K562 (cell line): ENCODE data around the gene NUFIP2. TPM values are rescaled to one million over a fixed set of nuclear protein-coding genes. Genes with fewer than 3 reads are reported as not detected.
A peak's percentile ranks its signal among the peaks of the same experiment; 100 is the strongest.

Experiments
- ATAC-seq: fragments of 200-7000 bp; cut with Tn5 transposase; 3 replicates; pipeline ENCODE4 v1.9.1; 2020; ENCODE audit warnings: moderate library complexity
- BruUV-seq: library from RNA; stranded (reverse); fragments of 400-500 nt; replicated peaks from 2 replicates; lab custom pipeline; 2021; lab: Mats Ljungman, UMichigan
- CTCF ChIA-PET: fragments of 300-600 bp; formaldehyde crosslinking; extraction: SDS; loops from one replicate; lab custom pipeline; 2021; ENCODE audit warnings: low intra/inter-chr PET ratio; lab: Yijun Ruan, JAX
- POLR2A ChIA-PET: fragments of 300-600, 350-650 bp; sonication (Branson Sonifier 250); formaldehyde crosslinking; extraction: SDS; loops from one replicate; lab custom pipeline; 2021; ENCODE audit warnings: antibody characterized with exemption, inconsistent platforms; lab: Yijun Ruan, JAX
- DNase-seq, 4 experiments: peaks; one replicate each; pipeline versions ENCODE4 v3.0.0 to v3.0.0-alpha.2; 2011 to 2018; ENCODE audit warnings: low spot score in 3 of 4, mixed read lengths in 3 of 4; ENCODE audit errors: extremely low read depth in 1 of 4
- FAIRE-seq: peaks from 2 replicates; lab custom pipeline; 2011; peaks lifted over from hg19 to GRCh38; lab: Jason Lieb, UNC
- H2AFZ ChIP-seq: 2 replicates; pipeline ENCODE4 v1.6.0; 2011; ENCODE audit warnings: low read depth, low read length, control low read depth, inconsistent platforms
- H3K27ac ChIP-seq: fragments of 200-600 bp; 3 replicates; pipeline ENCODE4 v1.8.0; 2011; ENCODE audit warnings: low read depth, mild to moderate bottlenecking, control low read depth, inconsistent platforms, low read length, moderate library complexity, mixed read lengths; ENCODE audit errors: extremely low read depth
- H3K27me3 ChIP-seq, 2 experiments: fragments of 300-600 bp in 1 of 2; 2 replicates in 1 of 2; 3 replicates in 1 of 2; pipeline versions ENCODE4 v1.6.0 to v1.8.0; 2011; ENCODE audit warnings: inconsistent platforms in 2 of 2, low read length in 2 of 2, mild to moderate bottlenecking in 1 of 2, mixed read lengths in 1 of 2, moderate library complexity in 1 of 2; ENCODE audit not compliant: control insufficient read depth in 2 of 2, insufficient read depth in 2 of 2
- H3K36me3 ChIP-seq: fragments of 300-600 bp; 3 replicates; pipeline ENCODE4 v1.8.0; 2011; ENCODE audit warnings: mild to moderate bottlenecking, low read length, inconsistent platforms; ENCODE audit not compliant: control insufficient read depth, insufficient read depth
- H3K4me1 ChIP-seq, 2 experiments: fragments of 200-600 bp in 1 of 2; replicated peaks in 1 of 2; 2 replicates in 1 of 2; 3 replicates in 1 of 2; pipeline versions ENCODE4 v1.5.1 to v1.8.0; 2011; ENCODE audit warnings: inconsistent platforms in 2 of 2, low read length in 2 of 2, mild to moderate bottlenecking in 1 of 2, mixed read lengths in 1 of 2, moderate library complexity in 1 of 2; ENCODE audit not compliant: control insufficient read depth in 2 of 2, insufficient read depth in 2 of 2
- H3K4me2 ChIP-seq: 2 replicates; pipeline ENCODE4 v1.6.1; 2011; ENCODE audit warnings: low read length, control low read depth, inconsistent platforms, mixed read lengths; ENCODE audit not compliant: insufficient read depth
- H3K4me3 ChIP-seq: fragments of 200-600 bp; sonication (generic), shearing (Covaris generic); 2 replicates; pipeline ENCODE4 v1.5.1; 2016; ENCODE audit warnings: control low read depth, inconsistent platforms
- H3K79me2 ChIP-seq: fragments of 200-600 bp; 3 replicates; pipeline ENCODE4 v1.8.0; 2011; ENCODE audit warnings: low read length, inconsistent platforms; ENCODE audit not compliant: control insufficient read depth, insufficient read depth
- H3K9ac ChIP-seq, 2 experiments: 2 replicates each; pipeline versions ENCODE4 v1.6.0 to v1.6.1; 2011; ENCODE audit warnings: low read depth in 2 of 2, low read length in 2 of 2, control low read depth in 1 of 2, inconsistent platforms in 1 of 2, mild to moderate bottlenecking in 1 of 2, mixed read lengths in 1 of 2; ENCODE audit not compliant: insufficient read depth in 1 of 2
- H3K9me1 ChIP-seq: one replicate; pipeline ENCODE4 v1.6.0; 2011; ENCODE audit warnings: inconsistent platforms, mild to moderate bottlenecking, low read length, moderate library complexity; ENCODE audit not compliant: control insufficient read depth, insufficient read depth
- H3K9me3 ChIP-seq: replicated peaks from 2 replicates; pipeline ENCODE4 v1.5.1; 2011; ENCODE audit warnings: low read depth, low read length, inconsistent platforms; ENCODE audit not compliant: control insufficient read depth, insufficient read depth
- H4K20me1 ChIP-seq: replicated peaks from 2 replicates; pipeline ENCODE4 v1.6.1; 2011; ENCODE audit warnings: low read length, inconsistent platforms, mixed read lengths; ENCODE audit not compliant: control insufficient read depth, insufficient read depth
- HLTF ChIP-seq: fragments of 450-650 bp; IDR thresholded peaks from 2 replicates; pipeline ENCODE4 v1.6.1; 2016
- RAD21 ChIP-seq, 2 experiments: fragments of 250-450 bp in 1 of 2; fragments of 450-650 bp in 1 of 2; sonication (Bioruptor Pico) in 1 of 2; formaldehyde crosslinking in 1 of 2; IDR thresholded peaks in 1 of 2; conservative IDR thresholded peaks in 1 of 2; 2 replicates each; pipeline versions ENCODE4 v1.4.0 to v1.8.0; 2020 to 2022; ENCODE audit warnings: mild to moderate bottlenecking in 2 of 2, moderate library complexity in 1 of 2
- SMC3 ChIP-seq: conservative IDR thresholded peaks from 2 replicates; pipeline ENCODE4 v1.6.1; 2011; ENCODE audit warnings: low read depth, low read length, improper control_type of control experiment; ENCODE audit not compliant: insufficient read depth
- WGBS: fragments of 100-300 bp; shearing (Covaris generic); methylation state at CpG from one replicate; pipeline ENCODE4 v1.1.6; 2016; ENCODE audit warnings: low coverage, mixed read lengths; ENCODE audit not compliant: insufficient coverage; ENCODE audit errors: missing lambda C conversion rate; 5-methylcytosine and 5-hydroxymethylcytosine counted together
- in situ Hi-C: fragments of 300-500 bp; cut with MboI; formaldehyde crosslinking; loops from 4 replicates; pipeline ENCODE4 v1.15.0; 2018; ENCODE audit warnings: inconsistent platforms, mixed read lengths
- intact Hi-C: fragments of 100-400 bp; cut with micrococcal nuclease; formaldehyde crosslinking; loops from 2 replicates; pipeline ENCODE4 v1.14.2; 2022
- polyA plus RNA-seq, 8 experiments: library from polyadenylated mRNA; depleted of rRNA in 4 of 8; stranded (reverse) in 5 of 8; unstranded in 3 of 8; fragments of >200 nt; fragmentation: Nextera tagmentation in 2 of 8; fragmentation: Illumina TruSeq in 1 of 8; extraction: Ambion mirVana in 2 of 8; extraction: Trizol in 1 of 8; gene quantifications; 2 replicates each; pipeline versions ENCODE4 v1.2.1 to v1.2.3, GENCODE V29; 2011 to 2014; ENCODE audit warnings: inconsistent platforms in 1 of 8, missing spikeins in 1 of 8
- total RNA-seq, 7 experiments: library from RNA; depleted of rRNA in 6 of 7; stranded (reverse); fragments of >200 nt in 6 of 7; fragmentation: Illumina TruSeq in 2 of 7; extraction: Trizol in 2 of 7; gene quantifications; 2 replicates each; pipeline versions ENCODE4 v1.2.1 to v1.2.3, GENCODE V29; 2011 to 2021; ENCODE audit warnings: low replicate concordance in 1 of 7
- TF ChIP-seq, protein P1 (sequence below), 3 experiments: IDR thresholded peaks in 2 of 3; conservative IDR thresholded peaks in 1 of 3; 2 replicates each; pipeline ENCODE4 v1.5.1; 2011 to 2012; ENCODE audit warnings: low read length in 3 of 3, mild to moderate bottlenecking in 3 of 3, control low read depth in 2 of 3, improper control_type of control experiment in 1 of 3, inconsistent platforms in 1 of 3, low read depth in 1 of 3, mixed read lengths in 1 of 3, moderate library complexity in 1 of 3; ENCODE audit not compliant: insufficient read depth in 2 of 3
- TF ChIP-seq, protein P2 (sequence below): IDR thresholded peaks from 2 replicates; pipeline ENCODE4 v1.6.1; 2014; ENCODE audit warnings: antibody characterized with exemption
- TF ChIP-seq, protein P3 (sequence below): IDR thresholded peaks from 2 replicates; pipeline ENCODE4 v1.6.1; 2011; ENCODE audit warnings: borderline replicate concordance, low read depth, mild to moderate bottlenecking, moderate library complexity, low read length; ENCODE audit not compliant: insufficient read depth, poor library complexity, severe bottlenecking

NUFIP2 gene
- total and polyA plus RNA-seq, 9 of the 15 experiments (the other 6 are each of a cell fraction or from before 2014, with no cell fraction given): 4.9 to 40.7 (median 18.5) TPM

DNA sequence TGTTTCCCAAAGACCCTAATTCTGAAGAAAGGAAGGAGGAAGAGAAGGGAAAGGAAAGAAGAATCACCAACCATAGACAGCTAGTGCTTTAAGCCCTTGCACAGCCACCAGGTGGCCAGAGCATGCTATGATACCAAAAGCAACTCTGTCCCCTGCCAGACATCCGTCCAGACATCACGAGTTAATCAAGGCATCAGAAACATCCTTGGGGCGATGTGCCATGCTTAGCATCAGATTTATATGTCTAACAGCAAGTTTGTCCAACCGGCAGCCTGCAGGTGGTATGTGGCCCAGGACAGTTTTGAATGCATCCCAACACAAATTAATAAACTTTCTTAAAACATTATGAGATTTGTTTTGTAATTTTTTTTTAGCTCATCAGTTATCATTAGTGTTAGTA is 50.2 kb downstream of the NUFIP2 start:
- H3K9me3 ChIP-seq: no peaks in the 10 kb centered on the region
- BruUV-seq: no TSS peak
- no peaks in the 10 kb centered on the region for H4K20me1 ChIP-seq
- no peaks in the 10 kb centered on the region for H3K9me1 ChIP-seq
- 0 out of 5 replicates have a peak, but pooled peaks cover 0 to 3% of the 10 kb centered on the region in 2 experiments for H3K4me1 ChIP-seq
- CTCF ChIA-PET: no interaction called here
- in situ Hi-C loops (no loop called here), intact Hi-C loops (loop anchor here (10.0 kb wide), 1 partner anchor 99 kb away; no protein-coding TSS in a partner anchor)
- POLR2A ChIA-PET: interaction anchor here (1.0 to 1.3 kb wide), 3 partner anchors 10 to 15 kb away, joined by 3 to 4 read pairs (median 3); no protein-coding TSS in a partner anchor
- H3K36me3 ChIP-seq: no peaks in the 10 kb centered on the region
- no peaks in the 10 kb centered on the region for H3K79me2 ChIP-seq
- H3K9ac ChIP-seq: no peak overlapping the region
- ATAC-seq (peak; percentile 84), DNase-seq (peak; percentile 44 to 53 (median 48)), FAIRE-seq (peak; percentile 74)
- no peak overlapping the region for H3K4me2 ChIP-seq
- 17% methylated on average over 4 of the region's 4 CpGs for WGBS
- no peak overlapping the region for H3K4me3 ChIP-seq
- H2AFZ ChIP-seq: no peak overlapping the region
- no peak overlapping the region for H3K27ac ChIP-seq
- H3K27me3 ChIP-seq: no peaks in the 10 kb centered on the region
- 0 out of 2 replicates have a peak, but pooled peaks have one; percentile 20 for TF ChIP-seq SMC3
- TF ChIP-seq, protein P1, sequence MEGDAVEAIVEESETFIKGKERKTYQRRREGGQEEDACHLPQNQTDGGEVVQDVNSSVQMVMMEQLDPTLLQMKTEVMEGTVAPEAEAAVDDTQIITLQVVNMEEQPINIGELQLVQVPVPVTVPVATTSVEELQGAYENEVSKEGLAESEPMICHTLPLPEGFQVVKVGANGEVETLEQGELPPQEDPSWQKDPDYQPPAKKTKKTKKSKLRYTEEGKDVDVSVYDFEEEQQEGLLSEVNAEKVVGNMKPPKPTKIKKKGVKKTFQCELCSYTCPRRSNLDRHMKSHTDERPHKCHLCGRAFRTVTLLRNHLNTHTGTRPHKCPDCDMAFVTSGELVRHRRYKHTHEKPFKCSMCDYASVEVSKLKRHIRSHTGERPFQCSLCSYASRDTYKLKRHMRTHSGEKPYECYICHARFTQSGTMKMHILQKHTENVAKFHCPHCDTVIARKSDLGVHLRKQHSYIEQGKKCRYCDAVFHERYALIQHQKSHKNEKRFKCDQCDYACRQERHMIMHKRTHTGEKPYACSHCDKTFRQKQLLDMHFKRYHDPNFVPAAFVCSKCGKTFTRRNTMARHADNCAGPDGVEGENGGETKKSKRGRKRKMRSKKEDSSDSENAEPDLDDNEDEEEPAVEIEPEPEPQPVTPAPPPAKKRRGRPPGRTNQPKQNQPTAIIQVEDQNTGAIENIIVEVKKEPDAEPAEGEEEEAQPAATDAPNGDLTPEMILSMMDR (IDR thresholded peaks at IDR 0.05 in 2 of 3, conservative IDR thresholded peaks at IDR 0.05 in 1 of 3; ENCODE audit: insufficient read depth in 2 of 3, low read depth in 1 of 3, low read length in 3 of 3): peak; percentile 55 to 66 (median 66)
- no peak for TF ChIP-seq HLTF
- TF ChIP-seq, protein P2, sequence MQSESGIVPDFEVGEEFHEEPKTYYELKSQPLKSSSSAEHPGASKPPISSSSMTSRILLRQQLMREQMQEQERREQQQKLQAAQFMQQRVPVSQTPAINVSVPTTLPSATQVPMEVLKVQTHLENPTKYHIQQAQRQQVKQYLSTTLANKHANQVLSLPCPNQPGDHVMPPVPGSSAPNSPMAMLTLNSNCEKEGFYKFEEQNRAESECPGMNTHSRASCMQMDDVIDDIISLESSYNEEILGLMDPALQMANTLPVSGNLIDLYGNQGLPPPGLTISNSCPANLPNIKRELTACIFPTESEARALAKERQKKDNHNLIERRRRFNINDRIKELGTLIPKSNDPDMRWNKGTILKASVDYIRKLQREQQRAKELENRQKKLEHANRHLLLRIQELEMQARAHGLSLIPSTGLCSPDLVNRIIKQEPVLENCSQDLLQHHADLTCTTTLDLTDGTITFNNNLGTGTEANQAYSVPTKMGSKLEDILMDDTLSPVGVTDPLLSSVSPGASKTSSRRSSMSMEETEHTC: no peak
- TF ChIP-seq, protein P3, sequence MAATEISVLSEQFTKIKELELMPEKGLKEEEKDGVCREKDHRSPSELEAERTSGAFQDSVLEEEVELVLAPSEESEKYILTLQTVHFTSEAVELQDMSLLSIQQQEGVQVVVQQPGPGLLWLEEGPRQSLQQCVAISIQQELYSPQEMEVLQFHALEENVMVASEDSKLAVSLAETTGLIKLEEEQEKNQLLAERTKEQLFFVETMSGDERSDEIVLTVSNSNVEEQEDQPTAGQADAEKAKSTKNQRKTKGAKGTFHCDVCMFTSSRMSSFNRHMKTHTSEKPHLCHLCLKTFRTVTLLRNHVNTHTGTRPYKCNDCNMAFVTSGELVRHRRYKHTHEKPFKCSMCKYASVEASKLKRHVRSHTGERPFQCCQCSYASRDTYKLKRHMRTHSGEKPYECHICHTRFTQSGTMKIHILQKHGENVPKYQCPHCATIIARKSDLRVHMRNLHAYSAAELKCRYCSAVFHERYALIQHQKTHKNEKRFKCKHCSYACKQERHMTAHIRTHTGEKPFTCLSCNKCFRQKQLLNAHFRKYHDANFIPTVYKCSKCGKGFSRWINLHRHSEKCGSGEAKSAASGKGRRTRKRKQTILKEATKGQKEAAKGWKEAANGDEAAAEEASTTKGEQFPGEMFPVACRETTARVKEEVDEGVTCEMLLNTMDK: no peak
- TF ChIP-seq RAD21 (CRISPR knock-in tag; conservative IDR thresholded peaks at IDR 0.05 in 1 of 2, IDR thresholded peaks at IDR 0.05 in 1 of 2): peak in 1 of 2 experiments; percentile 58; a peak in 2 of 4 replicates
